Left lung (tissue), 10 donors: Measurements from ENCODE around the gene P2RY2. TPM values are rescaled to one million over a fixed set of nuclear protein-coding genes. Genes with fewer than 3 reads are reported as not detected.

ENCODE experiments used
- ATAC-seq: fragments of 200-7000 bp; cut with Tn5 transposase; one replicate; pipeline ENCODE4 v1.9.1; 2020; ENCODE audit warnings: moderate library complexity
- DNase-seq, 4 donors: peaks; one replicate each; pipeline ENCODE4 v3.0.0-alpha.2; 2013 to 2020
- H3K27ac ChIP-seq, 2 donors: fragments of 200-600 bp; sonication (generic) in 1 of 2; one replicate each; pipeline versions ENCODE4 v1.5.0 to v1.8.0; 2020 to 2021
- H3K27me3 ChIP-seq, 2 donors: fragments of 200-600 bp; sonication (generic) in 1 of 2; one replicate each; pipeline versions ENCODE4 v1.5.0 to v1.8.0; 2020 to 2021
- H3K36me3 ChIP-seq, 2 donors: fragments of 200-600 bp; sonication (generic) in 1 of 2; one replicate each; pipeline versions ENCODE4 v1.5.0 to v1.8.0; 2020 to 2021
- H3K4me1 ChIP-seq, 2 donors: fragments of 200-600 bp; one replicate each; pipeline ENCODE4 v1.8.0; 2021
- H3K4me3 ChIP-seq, 2 donors: fragments of 200-600 bp; sonication (generic) in 1 of 2; one replicate each; pipeline versions ENCODE4 v1.5.0 to v1.8.0; 2020 to 2021; ENCODE audit warnings: mild to moderate bottlenecking in 1 of 2
- H3K9me3 ChIP-seq, 2 donors: fragments of 200-600 bp; sonication (generic) in 1 of 2; one replicate each; pipeline versions ENCODE4 v1.5.0 to v1.8.0; 2020 to 2021
- intact Hi-C, 2 donors: fragments of 100-400 bp; cut with DNase I; formaldehyde crosslinking; loops; one replicate each; pipeline versions ENCODE4 v1.11.2 to v1.14.2; 2022
- polyA plus RNA-seq, 6 donors: library from polyadenylated mRNA; unstranded; fragments of 120-200 nt; gene quantifications; one replicate each; pipeline ENCODE4 v1.2.1, GENCODE V29; 2013; ENCODE audit not compliant: insufficient read length in 6 of 6
- total RNA-seq, 2 donors: library from RNA; stranded (reverse); fragmentation: NEBNext Ultra II Directional; extraction: Animal tissue kit (Norgen Biotek cat#: 25700); gene quantifications; one replicate each; pipeline ENCODE4 v1.2.1, GENCODE V29; 2021
- TF ChIP-seq, protein P1 (sequence below), 2 donors: fragments of 200-600 bp; sonication (generic) in 1 of 2; IDR thresholded peaks; one replicate each; pipeline versions ENCODE4 v1.5.0 to v1.8.0; 2021; ENCODE audit warnings: antibody characterized with exemption in 2 of 2
- donor health status: DM: no; HTN: yes; CAD: no.
- donor health status: DM: no; HTN: no; CAD: no.

P2RY2 gene
- total and polyA plus RNA-seq, 8 donors, result 0.83 to 10.3 (median 1.3) TPM

DNA sequence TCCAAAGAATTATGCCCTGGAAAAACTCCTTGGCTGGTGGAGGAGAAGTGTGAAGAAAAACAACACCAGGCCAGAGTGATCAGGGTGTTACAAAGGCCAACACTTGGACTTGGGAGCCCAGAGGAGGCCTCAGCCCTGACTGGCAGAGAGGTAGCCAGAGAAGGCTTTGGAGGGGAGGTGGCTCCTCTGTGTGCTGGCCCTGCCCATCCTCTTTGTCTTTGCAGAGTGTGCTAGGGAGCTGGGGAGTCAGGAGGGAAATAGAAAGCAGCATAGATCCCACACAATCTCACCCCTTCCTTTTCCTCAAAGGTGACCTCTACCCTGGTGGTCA is 42.0 kb downstream of the P2RY2 start:
- no peaks in the 10 kb centered on the region for H3K9me3 ChIP-seq
- no peaks in the 10 kb centered on the region for H3K36me3 ChIP-seq
- ATAC-seq (no peak), DNase-seq (no peak)
- H3K4me1 ChIP-seq, result peaks cover 0 to 21% of the 10 kb centered on the region in 2 donors
- H3K27ac ChIP-seq, result no peak overlapping the region
- TF ChIP-seq, protein P1, sequence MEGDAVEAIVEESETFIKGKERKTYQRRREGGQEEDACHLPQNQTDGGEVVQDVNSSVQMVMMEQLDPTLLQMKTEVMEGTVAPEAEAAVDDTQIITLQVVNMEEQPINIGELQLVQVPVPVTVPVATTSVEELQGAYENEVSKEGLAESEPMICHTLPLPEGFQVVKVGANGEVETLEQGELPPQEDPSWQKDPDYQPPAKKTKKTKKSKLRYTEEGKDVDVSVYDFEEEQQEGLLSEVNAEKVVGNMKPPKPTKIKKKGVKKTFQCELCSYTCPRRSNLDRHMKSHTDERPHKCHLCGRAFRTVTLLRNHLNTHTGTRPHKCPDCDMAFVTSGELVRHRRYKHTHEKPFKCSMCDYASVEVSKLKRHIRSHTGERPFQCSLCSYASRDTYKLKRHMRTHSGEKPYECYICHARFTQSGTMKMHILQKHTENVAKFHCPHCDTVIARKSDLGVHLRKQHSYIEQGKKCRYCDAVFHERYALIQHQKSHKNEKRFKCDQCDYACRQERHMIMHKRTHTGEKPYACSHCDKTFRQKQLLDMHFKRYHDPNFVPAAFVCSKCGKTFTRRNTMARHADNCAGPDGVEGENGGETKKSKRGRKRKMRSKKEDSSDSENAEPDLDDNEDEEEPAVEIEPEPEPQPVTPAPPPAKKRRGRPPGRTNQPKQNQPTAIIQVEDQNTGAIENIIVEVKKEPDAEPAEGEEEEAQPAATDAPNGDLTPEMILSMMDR (IDR thresholded peaks at IDR 0.05), result no peak
- no peak overlapping the region for H3K4me3 ChIP-seq
- peaks cover 0 to 21% of the 10 kb centered on the region in 2 donors for H3K27me3 ChIP-seq
- intact Hi-C loops, result no loop called here

DNA sequence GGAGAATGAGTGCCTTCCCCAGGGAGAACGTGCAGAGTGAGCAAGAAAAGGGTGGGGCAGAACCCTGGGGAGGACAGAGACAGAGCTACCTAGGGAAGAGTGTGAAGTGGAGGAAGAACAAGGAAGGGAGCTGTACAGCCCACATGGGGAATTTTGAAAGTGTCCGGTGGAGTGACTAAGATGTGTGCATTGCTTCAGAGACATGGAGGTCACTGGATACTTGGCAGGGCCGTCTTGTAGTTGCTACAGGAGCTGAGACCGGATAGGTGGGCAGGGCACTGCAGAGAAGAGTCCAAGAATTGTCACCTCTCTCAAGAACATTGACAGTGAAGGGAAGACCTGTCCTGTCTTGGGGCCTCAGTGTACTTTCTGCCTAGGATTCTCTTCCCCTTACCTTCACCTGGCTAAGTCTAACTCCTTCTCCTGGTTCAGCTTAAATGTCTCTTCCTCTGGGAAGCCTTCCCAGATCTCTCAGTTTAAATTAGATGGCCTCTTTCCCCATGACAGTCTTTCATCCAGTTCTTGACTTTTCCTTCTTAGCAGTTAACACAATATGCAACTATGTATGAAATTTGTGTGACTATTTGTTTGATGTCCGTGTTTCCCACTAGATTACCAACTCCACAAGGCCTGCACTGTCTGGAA is 44.9 kb downstream of the P2RY2 start:
- peaks cover 0 to 16% of the 10 kb centered on the region in 2 donors for H3K4me1 ChIP-seq
- H3K4me3 ChIP-seq, result no peak overlapping the region
- no peaks in the 10 kb centered on the region for H3K9me3 ChIP-seq
- DNase-seq (no peak), ATAC-seq (no peak)
- TF ChIP-seq, protein P1 (IDR thresholded peaks at IDR 0.05), result no peak
- intact Hi-C loops, result no loop called here
- H3K36me3 ChIP-seq, result no peaks in the 10 kb centered on the region
- H3K27ac ChIP-seq, result no peak overlapping the region
- H3K27me3 ChIP-seq, result peaks cover 0 to 37% of the 10 kb centered on the region in 2 donors

DNA sequence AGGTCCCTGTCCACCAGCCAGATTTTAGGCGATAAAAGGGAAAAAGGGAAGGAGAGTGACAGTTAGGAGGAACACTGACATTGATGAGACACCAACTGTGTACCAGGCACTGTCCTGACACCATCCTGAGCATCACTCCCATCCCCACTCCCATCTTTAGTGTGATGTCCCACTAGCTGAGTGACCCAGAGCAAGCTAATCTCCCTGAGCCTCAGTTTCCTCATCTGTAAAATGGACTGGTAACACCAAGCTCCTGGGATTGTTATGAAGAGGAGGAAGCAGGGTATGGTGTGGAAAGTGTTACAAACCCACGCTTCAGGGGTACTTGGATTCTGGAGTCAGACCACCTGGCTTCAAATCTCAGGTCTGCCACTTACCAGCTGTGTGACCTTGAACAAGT is 45.6 kb downstream of the P2RY2 start:
- H3K27me3 ChIP-seq, result peaks cover 0 to 37% of the 10 kb centered on the region in 2 donors
- H3K4me1 ChIP-seq, result peaks cover 0 to 12% of the 10 kb centered on the region in 2 donors
- H3K36me3 ChIP-seq, result no peaks in the 10 kb centered on the region
- no peak overlapping the region for H3K27ac ChIP-seq
- H3K9me3 ChIP-seq, result no peaks in the 10 kb centered on the region
- intact Hi-C loops, result no loop called here
- DNase-seq (no peak), ATAC-seq (no peak)
- H3K4me3 ChIP-seq, result no peak overlapping the region
- TF ChIP-seq, protein P1 (IDR thresholded peaks at IDR 0.05), result no peak

DNA sequence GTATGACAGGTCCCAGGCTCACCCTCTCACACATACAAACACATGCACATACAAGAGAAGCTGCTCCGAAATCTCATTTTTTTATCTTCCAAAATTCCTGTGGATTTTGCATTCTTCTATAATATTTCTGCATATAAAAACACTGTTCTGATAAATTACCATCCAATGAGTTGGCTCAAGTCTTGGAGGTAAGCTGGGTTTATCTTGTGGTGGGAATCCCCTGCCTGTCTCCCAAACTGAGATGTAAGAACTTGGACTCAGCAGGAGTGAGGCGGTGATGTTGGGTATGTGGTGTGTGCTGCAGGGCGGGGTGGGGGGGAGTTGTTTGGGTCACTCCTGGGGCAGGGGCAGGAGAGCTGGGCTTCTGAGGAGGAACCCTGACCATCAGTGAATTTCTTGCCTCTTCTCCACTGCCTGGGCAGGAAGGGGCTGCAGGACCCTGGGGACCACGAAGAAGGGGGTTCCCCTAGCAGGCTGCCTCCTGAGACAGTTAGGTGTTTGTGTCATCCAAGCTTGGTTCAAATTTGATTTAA is 47.3 kb downstream of the P2RY2 start:
- TF ChIP-seq, protein P1 (IDR thresholded peaks at IDR 0.05), result no peak

DNA sequence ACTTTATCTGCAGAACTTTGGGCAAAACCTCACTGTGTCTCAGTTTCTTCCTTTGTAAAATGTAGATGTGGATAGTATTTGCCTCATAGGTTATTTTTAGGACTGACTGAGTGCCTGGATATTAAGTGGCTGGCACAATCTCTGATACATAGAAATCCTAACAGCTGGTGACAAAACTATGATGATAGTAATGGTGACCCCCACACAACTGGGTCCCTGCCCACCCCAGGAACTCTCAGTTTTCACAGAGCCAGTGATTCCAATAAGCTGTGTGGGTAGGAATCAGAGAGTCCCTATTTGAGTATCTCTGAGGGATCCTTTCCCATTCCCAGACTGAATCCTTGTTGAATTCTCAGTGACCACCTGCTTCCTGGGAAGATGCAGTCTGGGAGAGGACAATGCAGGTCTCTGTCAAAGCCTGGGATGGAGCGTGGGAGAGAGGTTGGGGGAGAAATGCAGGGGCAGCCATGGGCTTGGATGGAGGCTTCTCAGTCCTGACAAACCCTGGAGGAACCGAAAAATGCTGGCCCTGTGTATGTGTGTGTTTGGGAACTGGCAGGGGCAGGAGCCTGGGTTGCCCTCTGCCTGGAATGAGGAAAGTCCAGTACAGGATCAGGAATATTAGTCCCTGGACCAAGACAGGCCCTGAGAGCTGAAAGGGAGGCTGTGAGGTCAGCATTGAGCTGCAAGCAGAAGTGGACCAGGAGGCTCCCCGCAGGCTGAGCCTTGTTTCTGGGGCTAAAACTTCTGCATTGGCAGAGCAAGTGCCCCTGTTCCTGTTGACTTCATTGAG is 48.0 kb downstream of the P2RY2 start:
- Histone ChIP-seq H3K9me3 (no peaks in the 10 kb centered on the region), H3K4me1 (peaks cover 12 to 33% of the 10 kb centered on the region in 2 donors), H3K27ac (no peak overlapping the region), H3K27me3 (peaks cover 0 to 37% of the 10 kb centered on the region in 2 donors), H3K4me3 (no peak overlapping the region), H3K36me3 (no peaks in the 10 kb centered on the region)
- peak in 1 of 4 donors; percentile 20 for DNase-seq
- ATAC-seq, result no peak
- intact Hi-C loops, result no loop called here
- TF ChIP-seq, protein P1 (IDR thresholded peaks at IDR 0.05), result no peak

More for the DNA sequence above, 47.3 kb downstream of the P2RY2 start:
- ATAC-seq (no peak), DNase-seq (no peak)
- no peak overlapping the region for H3K4me3 ChIP-seq
- intact Hi-C loops, result no loop called here
- H3K9me3 ChIP-seq, result no peaks in the 10 kb centered on the region
- no peaks in the 10 kb centered on the region for H3K36me3 ChIP-seq
- H3K27me3 ChIP-seq, result peaks cover 0 to 37% of the 10 kb centered on the region in 2 donors
- peaks cover 12 to 28% of the 10 kb centered on the region in 2 donors for H3K4me1 ChIP-seq
- no peak overlapping the region for H3K27ac ChIP-seq
